H1 (cell line): ENCODE results near the gene VPS41. TPM values are rescaled to one million over a fixed set of nuclear protein-coding genes. Genes with fewer than 3 reads are reported as not detected.

Source experiments
- BCL11A ChIP-seq, 2 experiments: IDR thresholded peaks; one replicate each; pipeline ENCODE4 v1.6.1; 2011; ENCODE audit warnings: low read depth in 2 of 2, low read length in 2 of 2, mild to moderate bottlenecking in 2 of 2
- BRCA1 ChIP-seq: IDR thresholded peaks from 2 replicates; pipeline ENCODE4 v1.6.1; 2012; ENCODE audit warnings: low read depth, low read length, improper control_type of control experiment
- CBX8 ChIP-seq: fragments of 300-800, 300-1000 bp; sonication (generic); IDR thresholded peaks from 2 replicates; pipeline ENCODE4 v1.7.1; 2016; ENCODE audit warnings: low read depth, low read length, borderline replicate concordance
- CHD7 ChIP-seq: fragments of 300-600 bp; sonication (generic); IDR thresholded peaks from 2 replicates; pipeline ENCODE4 v1.7.1; 2012; ENCODE audit warnings: low read length, moderate library complexity, mild to moderate bottlenecking, inconsistent platforms; ENCODE audit not compliant: insufficient replicate concordance
- CREB1 ChIP-seq: IDR thresholded peaks from 2 replicates; pipeline ENCODE4 v1.6.1; 2012; ENCODE audit warnings: inconsistent platforms
- EZH2 ChIP-seq: fragments of 200-600 bp; sonication (generic); IDR thresholded peaks from 2 replicates; pipeline ENCODE4 v1.7.1; 2012; ENCODE audit warnings: low read depth, mild to moderate bottlenecking, moderate library complexity, low read length, inconsistent platforms; ENCODE audit not compliant: severe bottlenecking
- HDAC2 ChIP-seq, 2 experiments: fragments of 300-600 bp in 1 of 2; sonication (generic) in 1 of 2; IDR thresholded peaks; 2 replicates each; pipeline ENCODE4 v1.6.1; 2011 to 2012; ENCODE audit warnings: low read depth in 2 of 2, low read length in 2 of 2, mild to moderate bottlenecking in 2 of 2, moderate library complexity in 2 of 2, borderline replicate concordance in 1 of 2, inconsistent platforms in 1 of 2
- HDAC6 ChIP-seq: IDR thresholded peaks from one replicate; pipeline ENCODE4 v1.7.1; 2012; ENCODE audit warnings: low read depth, mild to moderate bottlenecking, inconsistent platforms, low read length, moderate library complexity
- JUND ChIP-seq: IDR thresholded peaks from 2 replicates; pipeline ENCODE4 v1.6.1; 2011; ENCODE audit warnings: mild to moderate bottlenecking, improper control_type of control experiment, low read length
- MAFK ChIP-seq: IDR thresholded peaks from 2 replicates; pipeline ENCODE4 v1.6.1; 2012; ENCODE audit warnings: low read depth, mild to moderate bottlenecking, improper control_type of control experiment, low read length
- SIX5 ChIP-seq: IDR thresholded peaks from 2 replicates; pipeline ENCODE4 v1.6.1; 2011; ENCODE audit warnings: mild to moderate bottlenecking, low read depth, low read length
- TAF1 ChIP-seq: IDR thresholded peaks from 2 replicates; pipeline ENCODE4 v1.6.1; 2011; ENCODE audit warnings: mild to moderate bottlenecking, low read depth, low read length
- polyA plus RNA-seq, 7 experiments: library from polyadenylated mRNA; depleted of rRNA in 3 of 7; stranded (reverse) in 5 of 7; unstranded in 2 of 7; fragments of >200 nt in 5 of 7; fragments of 200-250 nt in 2 of 7; gene quantifications; 1 replicate in 5 of 7; 2 replicates in 1 of 7; 4 replicates in 1 of 7; pipeline versions ENCODE4 v1.2.1 to v1.2.3, GENCODE V29; 2011 to 2013; ENCODE audit warnings: missing spikeins in 2 of 7, mixed read lengths in 2 of 7
- total RNA-seq: library from RNA; stranded (reverse); fragmentation: NEBNext Ultra II Directional; extraction: Animal tissue kit (Norgen Biotek cat#: 25700); gene quantifications from 2 replicates; pipeline ENCODE4 v1.2.1, GENCODE V29; 2021

The VPS41 gene
- total and polyA plus RNA-seq, 2 of the 8 experiments (the other 6 are each of a cell fraction or from before 2014, with no cell fraction given) = 10.7 to 63.3 TPM

DNA sequence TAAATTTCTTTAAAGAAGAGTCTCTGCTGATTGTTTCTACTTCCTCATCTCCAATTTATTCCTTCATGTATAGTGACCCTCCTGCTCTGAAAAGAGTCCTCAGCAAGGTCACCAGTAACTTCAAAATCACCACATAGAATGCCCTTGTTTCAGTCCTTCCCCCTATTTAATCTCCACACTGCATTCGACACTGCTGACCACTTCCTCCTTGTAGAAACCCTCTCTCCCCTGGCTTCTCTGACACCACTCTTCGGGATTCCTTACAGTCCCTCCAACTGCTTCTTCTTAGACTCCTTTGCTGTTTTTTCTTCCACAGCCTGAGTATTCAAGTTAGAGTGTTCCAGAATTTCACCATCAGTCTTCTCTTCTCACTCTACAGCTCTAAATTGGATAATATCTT, 89.5 kb downstream of the VPS41 start (continued):
- TF ChIP-seq CHD7 (no peak), EZH2 (no peak), BRCA1 (no peak), HDAC2 (IDR thresholded peaks at IDR 0.05; ENCODE audit: borderline replicate concordance in 1 of 2, low read depth in 2 of 2, low read length in 2 of 2) (no peak), BCL11A (IDR thresholded peaks at IDR 0.05; ENCODE audit: low read depth in 2 of 2, low read length in 2 of 2) (no peak), CBX8 (no peak), MAFK (no peak), CREB1 (no peak), TAF1 (no peak), HDAC6 (no peak), JUND (no peak), SIX5 (no peak)
- TF ChIP-seq, all 59 proteins: peak for 0
